Inferior parietal cortex (tissue), 1 donor: ENCODE data around the gene PASK.
A peak's percentile ranks its signal among the peaks of the same experiment; 100 is the strongest.
"Not testable (repeated sequence)": the region's sequence is repeated elsewhere in the genome, so short reads cannot be mapped to it uniquely, and the experiment has no call there.

ENCODE experiments used
- DNase-seq: peaks from one replicate; pipeline ENCODE4 v3.0.0-alpha.2; 2016; ENCODE audit errors: extremely low spot score

PASK gene

DNA sequence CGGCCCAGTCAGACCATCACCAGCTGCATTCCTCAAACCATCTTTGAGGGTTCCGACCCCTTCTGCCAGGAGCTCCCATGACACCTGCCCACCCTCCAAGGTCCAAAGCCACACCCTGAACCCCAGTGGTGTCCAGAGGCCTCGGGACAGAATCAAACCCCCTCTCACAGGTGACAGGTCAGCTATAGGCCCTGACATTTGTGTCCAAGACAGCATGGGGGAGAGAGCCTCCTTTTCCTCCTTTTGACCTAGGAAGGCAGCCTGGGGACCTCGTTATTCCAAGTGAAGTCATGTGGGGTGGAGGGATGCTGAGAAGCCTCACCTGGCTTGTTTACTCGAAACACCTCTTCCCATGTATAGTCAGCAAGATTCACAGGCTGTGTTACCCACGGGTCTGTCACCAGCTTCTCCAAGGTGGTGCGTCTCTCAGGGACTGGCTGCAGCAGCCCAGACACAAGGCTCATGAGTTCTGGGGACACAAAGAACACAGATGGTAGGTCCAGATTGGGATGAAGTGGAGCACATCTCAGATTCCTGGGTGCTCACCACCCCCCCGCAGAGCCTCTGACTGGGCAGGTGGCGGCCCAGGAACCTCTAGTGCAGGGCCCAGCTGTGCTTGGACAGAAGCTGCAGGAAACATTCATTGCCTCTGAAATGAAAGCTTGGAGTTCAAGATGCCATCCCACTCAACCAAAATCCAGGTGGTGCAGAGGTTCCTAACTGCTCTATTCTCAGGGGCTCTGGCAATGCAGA lies 42.1 kb downstream of the PASK start:
- DNase-seq: no peak

DNA sequence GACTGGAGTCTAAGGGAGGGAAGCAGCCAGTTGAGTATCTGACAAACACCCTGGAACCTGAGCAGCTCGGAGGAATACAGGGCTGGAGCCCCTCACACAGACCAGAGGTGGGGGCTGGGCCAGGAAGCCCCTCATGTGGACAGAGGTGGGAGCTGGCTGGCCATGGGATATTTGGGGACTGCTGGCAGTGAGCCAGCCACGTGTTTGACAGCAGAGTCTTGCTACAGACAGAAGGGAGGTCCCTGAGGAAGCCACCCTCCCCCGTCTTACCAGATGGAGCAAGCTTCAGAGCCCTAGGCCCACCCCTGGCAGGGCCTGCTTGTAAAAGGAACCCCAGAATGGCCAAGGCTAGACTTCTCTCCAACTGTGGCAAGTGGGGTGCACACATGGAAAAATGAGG lies 43.6 kb downstream of the PASK start:
- DNase-seq: no peak

DNA sequence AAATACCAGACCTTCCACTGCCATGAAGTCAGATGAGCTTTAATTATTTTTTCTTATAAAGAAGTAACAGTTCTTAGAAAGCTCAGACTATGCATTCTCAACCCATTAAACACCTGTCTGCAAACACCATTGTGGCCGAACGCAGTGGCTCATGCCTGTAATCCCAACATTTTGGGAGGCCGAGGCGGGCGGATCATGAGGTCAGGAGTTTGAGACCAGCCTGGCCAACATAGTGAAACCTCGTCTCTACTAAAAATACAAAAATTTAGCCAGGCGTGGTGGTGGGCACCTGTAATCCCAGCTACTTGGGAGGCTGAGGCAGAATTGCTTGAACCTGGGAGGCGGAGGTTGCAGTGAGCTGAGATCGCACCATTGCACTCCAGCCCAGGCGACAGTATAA lies 44.7 kb downstream of the PASK start:
- DNase-seq: not testable (repeated sequence)

DNA sequence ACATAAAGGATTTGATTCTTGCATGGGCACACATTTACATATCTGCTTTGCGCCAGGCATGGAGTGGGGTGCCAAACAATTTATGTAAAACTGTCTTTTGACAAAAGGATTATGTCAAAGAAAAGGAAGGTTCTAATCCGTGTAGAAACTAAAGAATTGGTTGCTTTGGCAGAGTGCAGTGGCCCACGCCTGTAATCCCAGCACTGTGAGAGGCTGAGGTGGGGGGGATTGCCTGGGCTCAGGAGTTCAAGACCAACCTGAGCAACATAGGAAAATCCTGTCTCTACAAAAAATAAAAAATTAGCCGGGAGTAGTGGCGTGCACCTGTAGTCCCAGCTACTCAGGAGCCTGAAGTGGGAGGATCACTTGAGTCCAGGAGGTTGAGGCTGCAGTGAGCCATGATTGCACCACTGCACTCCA lies 46.1 kb downstream of the PASK start:
- no peak for DNase-seq

- peak; percentile 86 for DNase-seq
Measured at GRCh38 chr2:241102239-241102803, 47.0 kb downstream of the PASK start, which contains the start of gene MTERF4. TSS of gene MTERF4 (minus strand) at chr2:241102287. CDS start at chr2:241102273, 14 bp downstream.

DNA sequence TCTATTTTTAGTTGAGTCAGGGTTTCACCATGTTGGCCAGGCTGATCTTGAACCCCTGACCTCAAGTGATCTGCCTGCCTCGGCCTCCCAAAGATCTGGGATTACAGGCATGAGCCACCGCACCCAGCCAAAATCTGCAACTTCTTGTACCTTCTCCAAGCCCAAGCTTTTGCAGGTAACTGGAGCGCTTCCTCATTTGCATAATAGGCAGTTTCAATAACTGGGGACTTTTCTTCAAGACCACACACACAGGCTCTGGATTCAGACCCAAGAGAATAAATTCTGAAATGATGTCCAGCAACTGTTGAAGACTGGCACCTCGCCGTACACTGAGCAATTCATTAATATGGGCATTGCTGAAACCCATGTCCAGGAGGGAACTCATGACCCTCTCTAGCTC lies 50.0 kb downstream of the PASK start:
- no peak for DNase-seq

GRCh38 chr2:241096979-241097378 lies 52.3 kb downstream of the PASK start:
- DNase-seq: no peak

GRCh38 chr2:241095594-241096290 lies 53.5 kb downstream of the PASK start:
- DNase-seq: no peak

- DNase-seq: no peak
Measured at GRCh38 chr2:241094924-241095420, 54.3 kb downstream of the PASK start.

DNA sequence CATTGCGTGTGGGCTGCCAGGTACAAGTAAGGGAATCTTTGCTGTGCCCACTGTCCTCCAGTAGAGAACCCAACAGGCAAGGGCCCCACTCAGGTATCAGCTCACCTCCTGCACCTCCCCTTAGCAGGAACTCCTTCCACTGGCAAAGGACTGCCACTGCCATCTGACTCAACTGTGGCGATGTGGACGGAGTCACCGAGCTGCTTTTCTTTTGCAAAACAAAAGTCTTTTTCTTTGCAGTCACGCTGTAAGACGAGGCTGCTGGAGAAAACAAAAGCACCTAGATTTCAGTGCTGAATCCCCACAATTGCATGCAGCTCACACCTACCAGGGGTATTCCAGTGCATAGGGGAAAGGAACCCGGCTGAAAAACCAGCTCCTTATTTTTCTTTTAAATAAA lies 55.1 kb downstream of the PASK start:
- no peak for DNase-seq

DNA sequence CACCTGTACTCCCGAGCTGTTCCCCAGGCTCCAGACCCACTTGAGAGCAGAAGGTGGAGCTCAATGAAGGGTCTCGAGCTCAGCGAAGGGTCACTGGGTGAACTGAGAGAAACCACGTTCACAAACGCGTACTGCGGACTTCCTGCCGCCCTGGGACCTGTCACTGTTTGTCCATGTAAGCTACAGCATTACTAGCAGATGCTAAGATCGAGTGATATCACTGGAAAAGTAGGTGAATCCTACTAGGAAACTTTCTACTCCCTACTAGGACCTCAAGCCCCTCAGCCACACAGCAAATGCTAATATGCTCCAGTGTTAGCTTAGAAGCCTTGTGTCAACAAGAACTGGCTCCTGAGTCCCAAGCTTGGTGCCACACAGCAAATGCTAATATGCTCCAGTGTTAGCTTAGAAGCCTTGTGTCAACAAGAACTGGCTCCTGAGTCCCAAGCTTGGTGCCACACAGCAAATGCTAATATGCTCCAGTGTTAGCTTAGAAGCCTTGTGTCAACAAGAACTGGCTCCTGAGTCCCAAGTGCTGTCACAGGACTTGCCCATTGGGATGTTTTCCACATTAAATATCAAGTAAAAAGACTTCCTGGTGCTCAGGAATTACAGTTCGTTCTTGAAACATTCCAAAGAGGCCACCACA lies 56.0 kb downstream of the PASK start:
- not testable (repeated sequence) for DNase-seq

- no peak for DNase-seq
Measured at GRCh38 chr2:241092677-241093076, 56.6 kb downstream of the PASK start.

GRCh38 chr2:241091734-241092445 lies 57.4 kb downstream of the PASK start:
- no peak for DNase-seq

- no peak for DNase-seq
Measured at GRCh38 chr2:241091201-241091600, 58.1 kb downstream of the PASK start.

DNA sequence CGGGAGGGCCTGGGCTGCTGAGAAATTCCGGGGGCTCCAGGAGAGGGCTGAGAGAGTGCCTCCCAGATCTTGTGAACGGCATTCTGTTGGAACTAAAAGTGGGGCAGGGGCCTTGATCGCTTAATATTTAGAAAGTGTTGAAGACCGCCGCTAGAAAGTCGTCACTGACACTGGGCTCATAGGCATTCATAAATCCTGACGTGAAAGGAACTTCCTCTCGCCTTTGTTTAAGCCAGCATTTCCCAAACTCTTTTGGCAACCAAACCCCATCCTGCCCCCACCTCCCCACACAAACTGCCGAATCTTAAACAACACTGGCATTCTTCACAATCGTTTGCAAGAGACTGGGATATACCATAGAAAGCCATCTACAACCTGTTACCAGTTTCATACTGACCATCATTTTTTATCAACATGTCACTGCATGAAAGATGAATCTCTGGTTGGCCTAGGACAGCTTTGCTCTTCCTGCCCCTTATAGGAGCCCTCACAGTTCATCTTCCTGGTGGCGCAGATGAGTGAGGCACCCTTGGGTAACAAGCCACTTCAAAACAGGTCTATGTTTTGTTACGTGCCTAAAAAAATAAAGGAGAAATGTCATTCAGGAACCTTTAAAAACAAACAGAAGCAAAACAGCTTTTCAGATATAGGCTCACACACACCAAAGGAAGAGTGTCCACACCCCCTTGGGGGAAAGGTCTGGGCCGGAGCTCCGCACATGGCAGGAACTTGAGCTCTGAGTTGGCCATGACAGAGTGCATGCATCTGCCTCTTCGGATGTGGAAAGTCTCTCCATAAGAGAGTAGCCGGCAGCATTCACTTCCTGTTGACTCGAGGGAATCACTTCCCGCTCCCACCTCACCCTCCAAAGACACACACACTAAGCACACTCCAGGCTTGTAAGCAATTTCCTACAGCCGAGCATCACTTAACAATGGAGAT lies 60.2 kb downstream of the PASK start:
- DNase-seq: no peak

DNA sequence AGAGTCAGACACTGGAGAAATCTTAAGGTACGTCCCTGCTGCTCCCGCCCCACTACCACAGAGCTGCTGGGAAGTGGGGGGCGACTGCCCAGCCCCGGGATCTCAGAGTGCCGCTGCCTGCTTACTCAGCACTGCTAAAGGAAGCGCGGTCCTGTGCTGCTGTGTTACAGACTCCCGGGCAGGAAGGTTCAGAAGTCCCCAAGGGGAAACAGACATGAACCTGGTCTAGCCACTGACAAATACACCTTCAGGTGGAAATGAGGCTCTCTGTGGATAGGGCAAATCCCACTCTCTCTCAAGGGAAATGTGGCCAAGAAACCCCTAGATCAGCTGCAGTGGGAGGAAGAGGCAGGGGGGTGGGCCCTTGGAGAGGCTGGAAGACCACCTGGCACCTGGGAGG lies 60.9 kb downstream of the PASK start:
- DNase-seq: no peak

DNA sequence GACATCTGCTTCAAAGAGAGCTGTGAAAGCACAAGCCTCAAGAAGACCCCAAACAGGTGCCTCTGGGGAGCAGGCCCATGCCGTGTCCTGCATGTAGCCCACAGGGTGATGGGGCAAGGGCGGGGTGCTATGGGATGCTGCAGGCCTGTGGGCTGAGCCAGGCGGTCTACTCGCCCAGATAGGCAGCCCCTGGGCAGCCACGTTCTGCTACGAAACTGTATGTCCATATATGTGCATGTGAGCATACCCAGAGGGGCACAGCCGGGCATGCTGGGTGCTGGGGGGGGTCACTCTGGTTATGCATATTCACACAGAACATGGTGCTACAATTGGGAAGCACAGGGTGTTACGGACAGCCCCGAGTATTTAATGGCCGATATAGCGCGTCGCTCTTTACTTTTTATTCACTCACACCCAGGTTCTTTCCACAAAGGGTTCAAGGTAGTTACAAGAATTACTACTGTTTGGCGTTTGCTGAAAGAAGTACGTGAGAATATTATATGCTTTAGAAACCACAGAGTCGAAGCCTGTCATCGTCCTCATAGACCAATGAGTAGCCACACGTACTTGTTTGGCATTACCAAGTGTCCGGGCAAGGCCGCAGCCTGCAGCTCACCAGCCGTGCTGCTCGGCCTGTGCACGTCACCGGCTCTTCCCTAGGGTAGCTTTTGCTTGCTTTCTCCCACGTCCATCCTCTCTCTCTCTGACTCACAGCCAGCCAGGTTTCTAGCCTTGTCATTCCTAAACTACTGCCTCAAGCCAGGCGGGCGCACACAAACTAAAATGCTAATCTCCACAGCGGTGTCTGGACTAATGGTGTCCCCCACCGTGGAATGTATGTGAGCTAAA lies 61.6 kb downstream of the PASK start:
- no peak for DNase-seq

- no peak for DNase-seq
Measured at GRCh38 chr2:241084856-241085444, 64.3 kb downstream of the PASK start.

DNA sequence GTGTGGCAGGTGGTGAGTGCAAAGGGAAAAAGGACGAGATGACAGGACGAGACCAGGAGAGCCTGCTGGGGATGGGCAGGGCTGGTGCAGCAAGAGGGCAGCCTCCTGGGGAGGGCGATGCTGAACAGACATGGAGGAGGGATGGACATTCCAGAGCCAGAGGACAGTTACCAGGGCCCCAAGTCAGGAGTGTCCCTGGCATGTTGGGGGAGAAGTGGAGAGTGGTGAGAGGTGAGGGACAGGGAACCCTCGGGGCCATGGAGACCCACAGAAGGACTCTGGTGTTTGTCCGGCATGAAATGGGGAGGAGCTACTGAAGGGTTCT lies 66.2 kb downstream of the PASK start:
- no peak for DNase-seq
